Stimulated activated CD4-positive, alpha-beta T cell treated with anti-CD3 and anti-CD28 coated beads, TNF-alpha, amount 100 ng/mL, for 48 hours (primary cell): ENCODE measurements around the gene SAXO2.
"Not testable (repeated sequence)": the region's sequence is repeated elsewhere in the genome, so short reads cannot be mapped to it uniquely, and the experiment has no call there.

Source experiments
- DNase-seq, 3 donors: peaks; one replicate each; pipeline ENCODE4 v3.0.0-alpha.2; 2020; ENCODE audit warnings: low read depth in 3 of 3

The SAXO2 gene

GRCh38 chr15:82262422-82263026 lies at the start of gene SAXO2, which contains the start of gene EFL1:
SAXO2 (plus strand) TSS chr15:82262818; CDS start chr15:82262880, 62 bp downstream.
EFL1 (minus strand) TSS chr15:82262734; CDS start chr15:82261778, 956 bp downstream.
- peak; percentile 84 to 91 (median 86) for DNase-seq

GRCh38 chr15:82216092-82216491 lies 46.5 kb upstream of the SAXO2 start:
- not testable (repeated sequence) for DNase-seq

- DNase-seq, result not testable (repeated sequence)
These were observed 41.1 kb upstream of the SAXO2 start for GRCh38 chr15:82221535-82221934.

- DNase-seq, result no peak
These were observed 33.9 kb upstream of the SAXO2 start for GRCh38 chr15:82228750-82229149.

GRCh38 chr15:82231233-82231632 lies 31.4 kb upstream of the SAXO2 start:
- DNase-seq, result no peak

GRCh38 chr15:82231842-82232241 lies 30.8 kb upstream of the SAXO2 start:
- DNase-seq, result no peak

- DNase-seq, result not testable (repeated sequence)
These were observed 24.6 kb upstream of the SAXO2 start for GRCh38 chr15:82237944-82238534.

GRCh38 chr15:82239685-82240391 lies 22.8 kb upstream of the SAXO2 start:
- no peak for DNase-seq

GRCh38 chr15:82241836-82242499 lies 20.6 kb upstream of the SAXO2 start:
- not testable (repeated sequence) for DNase-seq

GRCh38 chr15:82243644-82244043 lies 19.0 kb upstream of the SAXO2 start:
- not testable (repeated sequence) for DNase-seq

- not testable (repeated sequence) for DNase-seq
These were observed 16.7 kb upstream of the SAXO2 start for GRCh38 chr15:82245956-82246355.

- DNase-seq, result not testable (repeated sequence)
These were observed 14.4 kb upstream of the SAXO2 start for GRCh38 chr15:82248261-82248660.

- peak; percentile 20 to 39 (median 38) for DNase-seq
These were observed 824 bp upstream of the SAXO2 start for GRCh38 chr15:82261566-82262421.

- DNase-seq, result no peak
These were observed 732 bp downstream of the SAXO2 start for GRCh38 chr15:82263350-82263749.

- not testable (repeated sequence) for DNase-seq
These were observed 4.5 kb downstream of the SAXO2 start for GRCh38 chr15:82267137-82267536.

- not testable (repeated sequence) for DNase-seq
These were observed 5.8 kb downstream of the SAXO2 start for GRCh38 chr15:82268454-82268853.

- DNase-seq, result no peak
These were observed 9.5 kb downstream of the SAXO2 start for GRCh38 chr15:82272154-82272553.

- DNase-seq, result no peak
These were observed 12.8 kb downstream of the SAXO2 start for GRCh38 chr15:82275410-82275809.

GRCh38 chr15:82281276-82281675 lies 18.7 kb downstream of the SAXO2 start:
- not testable (repeated sequence) for DNase-seq

- not testable (repeated sequence) for DNase-seq
These were observed 19.8 kb downstream of the SAXO2 start for GRCh38 chr15:82282386-82282785.

- DNase-seq, result not testable (repeated sequence)
These were observed 21.8 kb downstream of the SAXO2 start for GRCh38 chr15:82284381-82284780.
